ENCODE results near the gene ERG28.

Gene ERG28

DNA sequence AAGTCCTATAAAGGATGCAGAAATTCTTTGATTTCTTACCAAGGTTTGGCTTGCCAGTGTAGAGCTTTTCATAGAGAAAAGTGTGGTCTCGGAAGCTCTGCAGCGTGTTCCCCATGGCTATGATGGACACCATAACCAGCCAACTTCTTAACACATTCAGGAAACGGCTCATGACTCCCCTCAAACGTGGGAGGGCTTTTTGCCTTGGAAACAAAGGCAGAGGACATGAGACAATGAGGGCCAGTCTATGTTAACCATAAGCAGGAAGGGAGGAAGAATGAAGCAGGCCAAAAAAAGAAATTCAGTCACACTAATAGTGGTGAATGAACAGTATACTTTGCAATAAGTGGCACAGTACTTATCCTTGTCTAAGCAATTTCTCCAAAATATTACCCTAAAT lies 3.3 kb downstream of the ERG28 start:
- no peak for DNase-seq

DNA sequence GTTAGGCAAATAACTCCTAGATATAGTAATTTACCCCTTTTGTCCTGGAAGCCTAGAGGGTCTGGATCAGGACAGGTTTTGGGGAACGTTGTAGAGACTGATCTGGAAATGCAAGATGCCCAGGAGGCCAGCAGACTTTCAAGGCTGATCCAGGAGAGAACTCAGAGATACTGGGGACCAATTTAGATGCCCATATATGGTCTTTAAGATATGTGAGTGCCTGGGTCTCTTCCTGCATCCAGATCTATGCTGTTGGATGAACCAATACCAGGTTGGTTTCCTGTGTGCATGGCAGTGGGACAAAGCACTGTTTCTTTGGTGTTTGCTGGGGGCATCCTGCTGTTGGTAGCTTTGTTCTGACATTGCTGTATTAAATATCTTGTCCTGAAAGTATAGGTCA lies 5.4 kb downstream of the ERG28 start:
- DNase-seq = no peak

DNA sequence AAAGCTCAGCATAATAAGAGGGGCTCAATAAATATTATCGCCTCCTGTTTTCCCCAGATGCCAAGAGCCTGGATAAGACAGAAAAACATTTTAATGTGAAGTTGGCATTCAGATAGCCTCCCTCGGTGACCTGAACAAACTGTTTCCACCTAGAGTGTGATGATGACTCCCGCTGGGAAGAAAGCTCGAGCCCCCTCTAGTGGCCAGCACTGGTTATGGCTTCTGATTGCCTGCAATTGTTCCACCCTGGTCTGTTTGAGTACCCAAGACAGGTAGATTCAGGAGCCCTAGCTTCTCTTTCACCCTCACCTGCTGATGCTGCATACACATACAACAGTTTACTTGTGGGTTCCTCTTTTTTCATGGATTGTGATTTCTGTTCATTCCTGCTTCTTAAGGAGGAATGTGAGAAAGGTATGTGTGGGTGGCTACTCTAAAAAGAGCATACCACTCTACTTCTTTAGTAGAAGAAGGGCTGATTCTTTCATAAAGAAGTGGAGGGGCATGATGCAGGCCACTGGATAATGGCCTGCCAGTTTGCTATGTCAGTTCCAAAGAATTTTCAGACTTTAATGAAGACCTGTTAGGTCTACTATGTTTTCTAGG lies 6.4 kb downstream of the ERG28 start:
- DNase-seq = peak; percentile 72

DNA sequence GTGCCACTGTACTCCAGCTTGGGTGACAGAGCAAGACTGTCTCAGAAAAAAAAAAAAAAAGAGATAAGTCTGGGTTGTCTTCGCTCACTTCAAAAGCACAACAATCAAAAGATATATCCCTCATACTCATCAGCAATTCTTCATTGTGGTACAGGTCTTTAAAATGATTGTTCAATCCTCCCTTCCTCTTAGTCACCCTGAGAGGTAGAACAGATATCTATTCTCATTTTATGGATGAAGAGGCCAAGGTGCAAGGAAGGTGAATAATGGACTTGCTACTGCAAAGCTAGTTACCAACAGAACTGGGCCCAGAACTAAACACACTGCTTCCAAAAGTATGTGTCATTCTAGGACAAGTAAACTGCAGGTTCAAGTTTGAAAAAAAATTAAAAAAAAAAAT lies 7.1 kb downstream of the ERG28 start:
- DNase-seq = no peak

DNA sequence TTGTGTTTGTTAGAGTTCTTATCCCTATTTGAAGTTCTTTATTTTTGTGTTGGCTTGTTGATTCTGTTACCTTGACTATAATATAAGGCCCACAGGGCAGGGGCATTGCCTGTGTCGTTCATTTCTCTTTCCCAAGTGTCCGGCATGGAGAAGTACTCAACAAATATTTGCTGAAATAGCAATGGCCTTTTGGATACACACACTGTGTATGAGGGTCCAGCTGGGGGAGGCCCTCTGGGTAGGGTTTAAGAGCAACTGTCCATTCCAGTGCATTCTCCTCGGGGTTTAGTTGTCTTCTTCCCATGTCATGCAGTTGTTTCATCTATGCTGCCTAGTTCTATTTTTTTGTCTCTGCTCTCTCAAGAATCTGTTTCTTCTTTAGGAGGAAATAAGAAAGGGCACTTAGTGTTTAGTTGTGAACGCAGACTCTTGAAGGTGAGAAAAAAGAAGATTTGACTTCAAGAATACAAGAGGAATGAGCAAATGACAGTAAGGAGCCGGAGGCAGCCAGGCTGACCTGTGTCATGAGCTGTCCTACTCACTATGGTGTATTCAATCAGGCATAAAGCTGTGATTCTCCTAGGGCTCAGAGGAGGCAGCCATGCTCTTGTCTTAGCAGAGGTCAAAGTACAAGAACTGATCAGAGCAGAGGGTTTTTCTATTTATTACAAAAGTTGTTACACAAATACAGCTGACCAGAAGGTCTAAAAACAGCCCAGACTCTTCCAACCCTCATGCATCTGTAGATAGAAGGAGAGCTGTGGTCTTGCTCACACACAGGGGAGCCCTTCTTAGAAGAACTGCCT lies 10.2 kb downstream of the ERG28 start:
- DNase-seq = no peak

DNA sequence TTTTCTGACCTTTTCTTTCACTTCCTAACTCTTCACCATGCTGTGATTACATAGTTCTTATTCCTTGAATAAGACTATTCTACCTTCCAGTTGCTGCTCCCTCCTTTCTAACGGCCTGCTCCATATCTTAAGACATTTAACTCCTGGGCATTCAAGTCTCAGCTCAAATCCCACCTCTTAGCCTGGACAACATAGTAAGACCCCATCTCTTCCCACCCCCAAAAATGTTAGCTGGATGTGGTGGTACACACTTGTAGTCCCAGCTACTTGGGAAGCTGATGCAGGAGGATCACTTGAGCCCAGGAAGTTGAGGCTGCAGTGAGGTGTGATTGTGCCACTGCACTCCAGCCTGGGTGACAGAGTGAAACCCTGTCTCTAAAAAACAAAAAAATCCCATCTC lies 10.9 kb downstream of the ERG28 start:
- DNase-seq = no peak

DNA sequence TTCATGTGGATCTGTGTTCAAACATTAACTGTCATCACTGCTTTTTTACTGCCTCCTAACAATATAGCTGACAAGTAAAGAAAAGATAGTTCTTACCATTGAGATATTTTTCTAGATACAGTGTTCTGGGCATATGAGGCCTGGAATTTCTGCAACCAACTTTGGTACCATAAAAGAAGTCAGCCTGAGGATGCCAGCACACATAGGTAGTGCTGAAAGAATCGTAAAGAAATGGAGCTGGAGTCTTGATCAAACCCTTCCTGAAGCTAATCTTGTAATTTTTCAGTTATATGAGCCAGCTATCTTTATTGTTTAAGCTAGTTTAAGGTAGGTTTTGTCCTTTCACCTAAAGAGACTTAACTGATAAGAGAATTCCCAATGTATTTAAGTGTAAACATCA lies 11.3 kb downstream of the ERG28 start:
- no peak for DNase-seq

DNA sequence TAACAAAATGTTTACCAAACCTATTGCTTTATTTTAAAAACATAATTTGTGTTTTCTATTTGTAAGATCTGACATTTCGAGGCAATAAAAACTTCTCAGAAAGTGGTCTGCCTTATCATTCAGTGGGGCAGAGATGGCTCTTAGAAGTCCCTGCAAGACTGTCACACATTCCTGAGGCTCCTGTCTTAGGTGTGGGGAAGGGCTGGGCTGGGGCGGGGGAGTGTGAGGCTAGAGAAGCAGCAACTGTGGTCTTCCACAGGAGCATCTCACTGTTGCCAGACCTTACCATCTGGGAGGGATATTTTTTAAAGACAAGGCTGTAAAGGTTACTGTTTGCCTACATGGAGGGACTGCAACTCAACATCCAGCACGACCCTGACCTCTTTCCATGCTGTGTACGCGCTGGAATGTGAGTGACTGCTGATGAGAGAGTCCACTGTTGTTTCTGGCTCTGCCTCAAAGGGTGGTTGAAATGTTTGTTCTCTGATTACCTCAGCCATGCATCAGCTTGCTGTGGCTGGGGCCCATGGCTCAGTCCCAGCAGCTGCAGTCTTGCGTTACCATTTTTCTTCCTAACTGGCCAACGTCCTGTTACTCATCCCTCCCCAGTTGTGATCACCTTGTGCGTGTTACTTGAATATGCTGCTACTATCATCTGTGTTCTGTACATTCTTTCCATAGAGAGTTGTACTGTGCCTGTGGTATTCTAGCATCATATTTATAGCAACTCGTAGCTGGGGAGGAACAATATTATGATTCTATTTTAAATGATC lies 12.4 kb downstream of the ERG28 start:
- DNase-seq = no peak

DNA sequence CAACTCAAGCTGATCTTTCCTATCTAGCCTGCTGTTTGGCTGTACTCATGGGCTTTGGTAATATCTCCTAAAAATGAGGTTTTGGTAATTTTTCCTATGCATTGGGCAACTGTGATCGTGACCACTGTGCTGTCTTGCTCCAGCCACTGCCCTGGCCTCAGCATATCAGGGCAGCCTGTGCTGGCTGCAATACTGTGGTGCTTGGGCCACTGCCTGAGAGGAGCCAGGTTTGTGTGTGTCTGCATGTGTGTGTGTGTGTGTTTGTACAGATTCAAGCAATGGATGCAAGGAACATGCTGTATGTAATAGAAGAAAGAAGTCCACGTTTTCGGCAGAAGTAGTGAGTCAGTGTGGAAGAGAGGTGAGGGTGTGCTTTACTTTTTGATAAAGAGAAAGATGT lies 13.0 kb downstream of the ERG28 start:
- DNase-seq = no peak

DNA sequence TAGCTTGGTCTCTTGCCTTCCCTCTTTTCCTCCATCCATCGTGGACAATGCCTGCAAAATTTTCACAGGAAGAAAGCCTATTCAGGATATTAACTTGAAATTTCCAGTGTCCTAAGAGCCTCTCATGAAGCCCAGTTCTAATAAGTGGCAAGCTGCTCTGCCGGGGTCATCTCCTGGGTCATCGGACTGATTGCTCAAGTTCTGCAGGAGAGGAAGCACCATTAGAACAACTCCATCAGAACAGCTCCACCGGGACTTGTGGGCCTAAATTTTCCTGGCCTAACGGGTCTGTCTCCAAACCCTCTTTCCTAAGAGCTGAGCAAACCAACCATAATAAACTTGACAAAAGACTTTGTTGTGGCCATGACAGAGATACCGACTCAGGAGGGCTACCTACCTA lies 13.9 kb downstream of the ERG28 start:
- no peak for DNase-seq

DNA sequence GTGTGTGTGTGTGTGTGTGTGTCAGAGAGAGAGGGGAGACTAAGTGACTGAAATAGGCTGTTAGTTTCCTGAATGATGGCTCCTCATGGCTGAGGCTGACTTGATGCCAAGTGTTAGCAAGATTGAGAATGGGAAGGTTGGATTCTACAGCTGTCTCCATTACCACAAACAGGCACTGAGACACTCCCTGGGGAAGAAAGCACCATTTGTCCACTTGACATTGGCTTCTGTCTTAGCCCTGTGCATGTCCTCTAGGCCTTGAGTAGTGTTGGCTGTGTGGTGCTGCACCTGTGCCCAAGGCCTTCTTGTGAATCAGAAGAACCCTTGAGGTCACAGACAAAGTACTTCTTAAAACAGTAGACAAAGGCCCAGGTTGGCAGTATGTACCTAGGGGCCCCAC lies 15.6 kb downstream of the ERG28 start:
- no peak for DNase-seq

DNA sequence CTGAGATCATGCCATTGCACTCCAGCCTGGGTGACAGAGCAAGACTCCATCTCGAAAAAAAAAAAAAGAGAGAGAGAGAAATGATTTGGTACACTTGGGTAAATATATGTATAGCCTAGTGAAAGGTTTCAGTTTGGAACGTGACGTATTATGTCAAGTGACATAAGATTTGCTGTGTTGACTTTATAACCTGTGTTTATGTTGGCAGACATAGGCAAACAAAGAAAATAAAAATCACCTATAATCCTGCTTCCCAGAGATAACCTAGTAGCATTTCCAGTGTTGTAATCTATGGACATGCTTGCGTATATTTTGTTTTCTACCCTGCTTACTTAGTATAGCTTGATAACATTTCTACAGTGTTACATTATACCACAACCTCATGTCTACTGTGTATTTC lies 16.7 kb downstream of the ERG28 start:
- no peak for DNase-seq

DNA sequence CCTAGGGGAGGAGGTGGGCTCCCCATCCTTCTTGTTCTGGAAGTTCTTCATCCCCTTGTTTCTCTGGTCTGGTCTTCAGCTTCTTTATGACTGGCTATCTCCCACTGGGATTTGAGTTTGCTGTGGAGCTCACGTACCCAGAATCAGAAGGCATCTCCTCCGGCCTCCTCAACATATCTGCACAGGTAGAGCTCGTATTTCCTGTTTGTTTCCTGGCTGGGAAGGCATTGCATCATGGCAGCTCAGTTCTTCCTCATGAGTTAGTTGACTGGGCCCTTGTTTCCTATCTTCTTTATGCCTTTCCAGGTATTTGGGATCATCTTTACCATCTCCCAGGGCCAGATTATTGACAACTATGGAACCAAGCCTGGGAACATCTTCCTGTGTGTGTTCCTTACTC lies 19.8 kb downstream of the ERG28 start:
- no peak for DNase-seq

DNA sequence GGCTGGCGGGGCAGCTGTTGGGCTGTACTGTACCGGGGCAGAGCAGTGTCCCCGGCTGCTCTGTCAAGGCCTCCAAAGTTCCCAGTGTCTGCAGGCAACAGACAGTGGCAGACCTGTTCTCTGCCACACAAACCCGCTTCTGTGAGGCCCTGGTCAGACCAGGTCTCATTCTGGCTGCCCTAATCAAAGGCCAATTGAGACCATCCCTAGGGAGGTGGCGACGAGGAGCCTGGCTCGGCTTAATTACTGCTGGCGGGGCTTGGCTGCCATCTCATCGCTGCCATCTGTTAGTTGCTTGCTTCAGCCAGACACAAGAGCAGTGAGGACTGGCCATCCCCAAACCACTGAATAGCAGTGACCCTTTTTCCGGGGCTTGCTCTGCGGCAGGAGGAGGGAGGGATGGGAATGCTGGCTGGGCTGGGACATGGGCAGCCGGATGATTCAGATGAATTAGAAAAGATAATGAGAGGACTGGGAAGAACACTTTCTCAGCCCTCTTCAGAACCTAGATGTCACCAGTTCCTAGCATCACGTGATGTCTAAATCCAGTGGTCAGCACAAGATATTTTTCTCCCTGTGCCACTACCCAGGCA lies 24.5 kb downstream of the ERG28 start:
- no peak for DNase-seq

DNA sequence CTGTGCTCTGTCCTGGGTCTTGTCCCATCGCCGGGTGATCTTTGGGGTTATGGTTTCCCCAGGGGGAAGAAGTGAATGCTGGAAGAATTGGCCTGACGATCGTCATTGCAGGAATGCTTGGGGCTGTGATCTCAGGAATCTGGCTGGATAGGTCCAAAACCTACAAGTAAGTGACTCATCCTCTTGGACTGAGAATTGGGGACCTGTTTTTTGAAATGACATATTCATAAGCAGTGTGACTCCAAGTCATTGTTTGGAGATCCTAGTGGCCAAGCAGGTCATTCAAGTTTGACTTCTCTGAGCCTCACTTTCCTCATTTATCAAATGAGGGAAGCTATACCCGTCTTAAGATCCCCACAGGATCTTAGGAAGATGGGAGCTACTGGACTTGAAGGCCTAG lies 25.8 kb downstream of the ERG28 start:
- no peak for DNase-seq

DNA sequence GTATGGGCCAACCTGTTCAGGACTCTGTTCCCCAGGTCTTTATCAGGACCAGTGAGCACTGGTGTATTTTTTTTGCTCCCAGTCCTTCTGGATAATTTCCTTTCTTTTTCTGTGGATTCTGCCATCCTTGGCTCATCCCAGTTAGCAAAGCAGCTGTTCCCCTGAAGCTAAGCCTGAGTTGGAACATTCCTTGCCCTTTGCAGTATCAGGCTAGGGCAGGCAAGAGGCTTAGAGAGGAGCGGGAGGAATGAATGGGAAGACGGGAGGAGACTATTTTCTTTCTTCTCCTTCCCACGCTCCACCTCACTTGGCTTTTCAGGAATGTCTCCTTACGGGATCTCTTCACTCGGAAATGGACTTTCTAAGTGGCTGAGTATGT lies 29.2 kb downstream of the ERG28 start:
- DNase-seq = no peak

DNA sequence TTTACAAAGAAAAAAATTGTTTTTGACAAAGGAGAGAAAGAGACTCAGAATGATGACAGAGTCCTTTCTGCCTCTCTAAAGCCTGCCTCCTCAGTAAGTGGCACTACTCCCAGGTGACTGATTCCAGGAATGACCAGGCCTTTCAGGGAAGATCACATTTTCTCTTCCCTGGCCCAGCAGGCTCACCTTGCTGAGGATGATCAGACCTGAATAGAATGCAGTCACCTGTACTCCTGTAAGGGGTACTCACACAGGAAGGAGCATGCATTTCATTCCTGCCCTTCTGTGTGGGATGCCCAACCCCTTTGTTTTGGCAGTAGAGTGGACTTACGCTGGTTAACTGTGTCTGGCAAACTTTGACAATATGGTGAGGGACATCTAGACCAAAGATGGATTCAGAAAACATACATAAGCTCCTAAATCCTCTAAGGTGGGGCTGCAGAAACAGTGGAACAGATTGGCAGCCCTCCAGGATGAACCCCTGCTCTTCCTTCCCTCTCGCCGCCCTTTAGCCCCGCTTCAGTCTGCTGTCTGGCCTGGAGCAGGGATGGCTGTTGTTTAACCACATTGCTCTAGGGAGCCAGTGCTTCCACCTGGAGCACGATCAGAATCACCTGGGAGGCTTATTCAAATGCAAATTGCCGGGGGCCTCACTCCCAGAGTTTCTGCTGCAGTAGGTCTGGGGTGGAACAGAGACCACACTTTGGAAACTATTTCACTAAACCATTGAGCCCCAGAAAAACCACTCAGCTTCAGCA lies 29.8 kb downstream of the ERG28 start:
- no peak for DNase-seq

DNA sequence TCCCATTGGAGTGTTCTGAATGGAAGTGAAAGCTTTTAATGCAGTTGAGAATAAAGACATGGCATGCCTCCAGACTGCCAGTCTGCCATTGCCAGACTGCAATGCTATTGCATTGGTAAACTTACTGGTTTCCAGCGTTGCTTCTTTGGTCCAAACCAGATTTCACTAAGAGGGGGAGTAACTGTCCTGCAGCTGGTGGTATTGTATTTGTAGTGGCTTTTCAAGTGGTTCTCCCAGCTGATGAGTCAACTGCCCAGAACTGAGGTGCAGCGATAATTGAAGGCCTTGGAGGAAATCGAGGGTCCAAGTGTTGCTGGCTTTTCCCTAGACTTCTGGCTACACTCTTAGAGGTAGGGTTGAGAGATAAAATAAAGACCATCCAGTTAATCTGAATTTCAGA lies 31.9 kb downstream of the ERG28 start:
- DNase-seq = no peak

DNA sequence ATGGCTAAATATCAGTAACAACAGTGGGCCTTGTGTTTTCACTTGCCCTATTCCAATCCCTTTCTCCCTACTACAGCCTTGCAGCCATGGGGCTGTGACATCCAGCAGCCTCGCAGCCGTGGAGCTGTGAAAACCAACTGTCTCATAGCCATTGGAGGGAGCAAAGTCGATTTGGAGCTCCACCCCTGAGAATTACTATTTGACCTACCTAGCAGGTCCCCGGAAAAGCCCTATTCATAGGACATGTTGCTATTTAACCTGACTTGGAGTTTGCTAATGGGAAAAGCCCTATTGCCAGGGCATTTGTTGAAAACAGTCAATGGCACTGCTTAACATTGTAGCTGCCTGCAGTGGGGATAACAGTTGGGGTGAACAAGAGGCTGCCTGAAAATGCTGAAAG lies 33.3 kb downstream of the ERG28 start:
- no peak for DNase-seq

DNA sequence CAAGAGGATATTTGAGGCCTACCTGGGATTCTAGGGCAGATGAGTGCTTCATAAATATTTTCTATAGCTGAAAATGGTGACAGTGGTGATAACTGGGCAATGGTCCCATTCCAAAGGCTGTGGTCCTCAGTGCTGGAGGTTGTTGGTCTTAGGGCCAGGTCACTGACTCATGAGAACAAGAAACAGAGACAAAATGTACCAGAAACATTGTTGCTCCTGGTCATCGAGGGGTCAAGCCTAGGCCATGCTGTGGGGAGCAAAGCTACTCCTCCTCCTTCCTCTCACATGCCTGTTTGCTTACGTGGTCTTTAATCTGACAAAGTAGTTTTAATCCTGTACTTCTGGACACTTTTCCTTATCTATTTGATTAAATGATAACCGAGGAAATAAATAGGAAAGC lies 33.8 kb downstream of the ERG28 start:
- DNase-seq = no peak

DNA sequence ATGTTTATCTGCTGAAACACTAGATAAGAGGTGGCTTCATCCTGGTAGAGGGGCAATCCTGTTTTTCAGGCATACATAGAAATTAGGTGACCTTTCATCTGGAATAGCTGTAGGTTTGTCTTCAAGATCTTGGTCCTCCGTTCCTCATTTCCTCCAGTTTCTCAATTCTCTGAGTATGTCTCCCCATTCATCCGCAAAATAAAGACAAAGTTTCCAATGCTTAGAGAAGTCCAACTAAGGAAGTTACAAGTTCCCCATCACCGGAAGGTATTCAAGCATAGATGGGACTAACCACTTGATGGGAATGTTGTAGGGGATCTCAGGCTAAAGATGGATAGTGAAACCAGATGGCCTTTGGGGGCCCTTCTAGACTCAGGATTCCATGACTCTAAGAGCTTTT lies 34.3 kb downstream of the ERG28 start:
- DNase-seq = no peak

DNA sequence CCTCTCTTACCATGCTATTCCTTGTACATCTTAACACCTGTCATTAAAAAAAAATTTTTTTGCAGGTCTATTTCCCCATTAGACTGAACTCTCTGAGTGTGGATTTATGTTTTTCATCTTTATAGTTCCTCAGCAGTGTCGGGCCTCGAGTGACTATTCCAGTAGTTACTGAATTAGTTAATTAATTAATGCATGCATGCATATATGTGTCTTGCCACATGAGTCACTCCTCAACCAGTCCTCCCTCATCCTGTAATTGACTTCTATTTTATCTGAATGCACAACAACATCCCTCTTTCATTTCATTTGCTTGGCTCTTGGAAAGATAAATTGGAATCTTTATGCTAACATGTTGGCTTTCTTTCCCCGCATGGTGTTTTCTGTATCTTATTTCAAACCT lies 35.6 kb downstream of the ERG28 start:
- DNase-seq = no peak

DNA sequence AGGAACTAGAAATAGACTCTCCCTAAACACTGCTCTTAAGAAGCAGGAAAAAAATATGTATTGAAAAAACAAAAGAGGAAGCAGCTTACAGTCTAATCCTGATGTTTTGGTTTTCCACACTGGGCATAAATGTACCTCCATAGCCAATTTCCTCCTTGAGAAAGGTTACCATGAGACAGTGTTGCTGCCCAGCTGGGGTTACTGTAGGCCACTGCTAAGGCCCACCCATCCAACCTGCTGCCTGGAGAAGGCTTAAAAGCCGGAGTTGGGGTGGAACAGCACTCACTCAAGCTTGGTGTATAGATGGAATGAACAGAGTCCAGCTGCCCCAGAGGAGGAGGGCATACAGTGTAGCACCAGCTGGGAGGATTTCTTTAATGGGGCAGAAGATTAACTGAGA lies 41.1 kb downstream of the ERG28 start:
- no peak for DNase-seq
